PC-3 (cell line): ENCODE data around the gene GK2.

Experiments used
- EZH2 ChIP-seq: fragments of 300-600 bp; sonication (generic); IDR thresholded peaks from one replicate; pipeline ENCODE4 v1.6.1; 2017; ENCODE audit warnings: antibody characterized with exemption, mild to moderate bottlenecking, low read length; ENCODE audit not compliant: unreplicated experiment
- TF ChIP-seq, protein P1 (sequence below): fragments of 300-600 bp; sonication (generic); conservative IDR thresholded peaks from 2 replicates; pipeline ENCODE4 v1.5.1; 2017; ENCODE audit warnings: antibody characterized with exemption, low read depth, mild to moderate bottlenecking, low read length

GRCh38 chr4:79413886-79414285 lies 5.9 kb upstream of the GK2 start:
- TF ChIP-seq, protein P1, sequence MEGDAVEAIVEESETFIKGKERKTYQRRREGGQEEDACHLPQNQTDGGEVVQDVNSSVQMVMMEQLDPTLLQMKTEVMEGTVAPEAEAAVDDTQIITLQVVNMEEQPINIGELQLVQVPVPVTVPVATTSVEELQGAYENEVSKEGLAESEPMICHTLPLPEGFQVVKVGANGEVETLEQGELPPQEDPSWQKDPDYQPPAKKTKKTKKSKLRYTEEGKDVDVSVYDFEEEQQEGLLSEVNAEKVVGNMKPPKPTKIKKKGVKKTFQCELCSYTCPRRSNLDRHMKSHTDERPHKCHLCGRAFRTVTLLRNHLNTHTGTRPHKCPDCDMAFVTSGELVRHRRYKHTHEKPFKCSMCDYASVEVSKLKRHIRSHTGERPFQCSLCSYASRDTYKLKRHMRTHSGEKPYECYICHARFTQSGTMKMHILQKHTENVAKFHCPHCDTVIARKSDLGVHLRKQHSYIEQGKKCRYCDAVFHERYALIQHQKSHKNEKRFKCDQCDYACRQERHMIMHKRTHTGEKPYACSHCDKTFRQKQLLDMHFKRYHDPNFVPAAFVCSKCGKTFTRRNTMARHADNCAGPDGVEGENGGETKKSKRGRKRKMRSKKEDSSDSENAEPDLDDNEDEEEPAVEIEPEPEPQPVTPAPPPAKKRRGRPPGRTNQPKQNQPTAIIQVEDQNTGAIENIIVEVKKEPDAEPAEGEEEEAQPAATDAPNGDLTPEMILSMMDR, result no peak
- TF ChIP-seq EZH2, result no peak
